ENCODE measurements around the gene GAN.

GRCh38 chr16:81291117-81291516, 23.6 kb upstream of the GAN start:
- no peak for TF ChIP-seq CTCF (IDR thresholded peaks at IDR 0.05; ENCODE audit: low read depth, low read length)
- TF ChIP-seq EZH2phosphoT487 (IDR thresholded peaks at IDR 0.05; ENCODE audit: low read depth) = no peak

All from OCI-LY3 (cell line).